ENCODE data around the gene KCNE2.
"Not testable (repeated sequence)": the region's sequence is repeated elsewhere in the genome, so short reads cannot be mapped to it uniquely, and the experiment has no call there.

KCNE2 gene

DNA sequence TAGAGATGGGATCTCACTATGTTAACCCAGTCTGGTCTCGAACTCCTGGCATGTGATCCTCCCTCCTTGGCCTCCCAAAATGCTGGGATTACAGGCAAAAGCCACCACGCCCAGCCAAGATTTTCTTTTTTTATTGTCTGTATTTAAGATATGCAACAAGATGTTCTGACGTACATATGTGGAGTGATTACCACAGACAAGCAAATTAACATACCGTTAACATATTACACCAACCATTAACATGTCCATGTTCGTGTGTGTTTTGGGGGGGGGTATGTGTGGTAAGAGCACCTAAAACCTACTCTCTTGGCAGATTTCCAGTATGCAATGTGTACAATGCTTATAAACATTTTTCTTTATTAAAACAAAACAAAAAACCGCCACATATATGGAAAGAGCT lies 10.6 kb upstream of the KCNE2 start:
- no peak for DNase-seq (ENCODE audit: low spot score)

DNA sequence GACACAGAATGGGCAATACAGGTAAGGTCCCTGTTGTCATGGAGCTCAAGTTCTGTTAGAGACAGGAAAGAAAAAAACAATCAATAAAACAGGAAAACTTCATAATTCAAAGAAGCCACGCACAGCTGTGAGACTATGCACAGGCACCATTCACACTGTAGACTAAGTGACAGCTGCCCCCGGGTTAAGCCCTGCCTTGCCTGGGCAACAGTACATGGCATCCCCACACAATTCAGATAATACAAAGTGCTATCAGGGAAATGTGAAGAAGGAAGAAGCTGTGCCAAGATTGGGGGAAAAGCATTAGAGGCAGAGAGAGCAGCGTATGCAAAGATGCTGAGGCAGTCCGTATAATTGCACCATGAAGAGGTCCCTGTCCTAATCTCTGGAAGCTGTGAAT lies 9.0 kb upstream of the KCNE2 start:
- no peak for DNase-seq (ENCODE audit: low spot score)

DNA sequence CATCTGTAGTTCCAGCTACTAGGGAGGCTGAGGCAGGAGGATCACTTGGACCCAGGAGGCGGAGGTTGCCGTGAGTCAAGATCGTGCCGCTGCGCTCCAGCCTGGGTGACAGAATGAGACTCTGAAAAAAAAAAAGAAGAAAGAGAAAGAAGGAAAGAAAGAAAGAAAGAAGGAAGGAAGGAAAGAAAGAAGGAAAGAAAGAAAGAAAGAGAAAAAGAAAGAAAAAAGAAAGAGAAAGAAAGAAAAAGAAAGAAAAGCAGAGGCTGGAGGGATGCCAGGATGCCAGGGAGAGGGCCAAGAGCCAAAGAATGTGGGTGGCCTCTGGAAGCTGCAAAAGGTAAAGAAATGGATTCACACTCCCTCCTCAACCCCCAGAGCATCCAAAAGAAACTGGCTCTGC lies 8.2 kb upstream of the KCNE2 start:
- DNase-seq (ENCODE audit: low spot score) = no peak

DNA sequence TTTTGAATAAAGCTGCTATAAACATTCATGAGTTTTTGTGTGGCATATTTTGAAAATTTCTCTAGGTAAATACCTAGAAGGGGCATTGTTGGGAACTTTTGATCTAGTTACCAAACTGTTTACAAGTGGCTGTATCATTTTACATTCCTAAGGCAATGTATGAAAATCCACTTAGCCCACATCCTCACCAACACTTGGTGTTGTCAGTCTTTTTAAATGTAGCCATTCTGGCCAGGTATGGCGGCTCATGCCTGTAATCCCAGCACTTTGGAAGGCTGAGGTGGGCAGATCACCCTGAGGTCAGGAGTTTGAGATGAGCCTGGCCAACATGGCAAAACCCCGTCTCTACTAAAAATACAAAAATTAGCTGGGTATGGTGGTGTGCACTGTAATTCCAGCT lies 5.9 kb upstream of the KCNE2 start:
- DNase-seq (ENCODE audit: low spot score) = no peak

DNA sequence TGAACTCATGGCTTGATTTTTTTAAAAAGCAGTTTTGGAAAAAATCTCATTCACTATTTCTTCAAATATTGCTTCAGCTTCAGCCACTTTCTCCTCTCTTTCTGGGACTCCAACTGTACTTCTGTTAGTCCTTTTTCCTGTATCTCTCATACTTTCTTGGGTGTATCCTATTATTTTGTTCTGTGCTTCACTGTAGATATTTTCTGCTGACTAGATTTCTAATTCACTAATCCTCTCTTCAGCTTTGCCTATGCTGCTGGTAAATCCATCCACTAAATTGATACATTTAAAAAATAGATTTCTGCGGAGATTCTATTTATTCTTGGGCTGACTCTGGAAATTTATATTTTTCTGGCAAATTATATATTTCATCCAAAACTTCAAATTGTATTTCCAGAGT lies 4.9 kb upstream of the KCNE2 start:
- DNase-seq (ENCODE audit: low spot score) = no peak

DNA sequence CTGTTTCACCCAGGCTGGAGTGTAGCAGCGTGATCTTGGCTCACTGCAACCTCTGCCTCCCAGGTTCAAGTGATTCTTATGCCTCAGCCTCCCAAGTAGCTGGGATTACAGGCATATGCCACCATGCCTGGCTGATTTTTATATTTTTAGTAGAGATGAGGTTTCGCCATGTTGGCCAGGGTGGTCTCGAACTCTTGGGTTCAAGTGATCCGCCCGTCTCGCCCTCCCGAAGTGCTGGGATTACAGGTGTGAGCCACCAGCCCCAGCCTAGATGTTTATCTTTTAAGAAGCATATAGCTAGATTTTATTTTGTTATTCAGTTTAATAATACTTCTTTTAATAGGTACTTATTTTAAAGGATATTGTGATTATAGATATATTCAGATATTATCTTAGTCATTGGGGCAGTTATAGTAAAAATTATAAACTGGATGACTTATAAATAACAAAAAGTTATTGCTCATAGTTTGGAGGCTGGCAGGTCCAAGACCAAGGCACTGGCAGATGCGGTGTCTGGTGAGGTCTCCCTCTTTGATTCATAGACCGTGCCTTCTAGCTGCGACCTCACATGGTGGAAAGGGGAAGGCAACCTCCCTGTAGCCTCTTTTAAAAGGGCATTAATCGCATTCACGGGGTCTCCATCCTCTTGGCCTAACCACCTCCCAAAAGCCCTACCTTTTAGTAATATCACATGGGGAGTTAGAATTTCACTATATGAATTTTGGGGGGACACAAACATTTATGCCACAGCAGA lies 3.1 kb upstream of the KCNE2 start:
- no peak for DNase-seq (ENCODE audit: low spot score)

DNA sequence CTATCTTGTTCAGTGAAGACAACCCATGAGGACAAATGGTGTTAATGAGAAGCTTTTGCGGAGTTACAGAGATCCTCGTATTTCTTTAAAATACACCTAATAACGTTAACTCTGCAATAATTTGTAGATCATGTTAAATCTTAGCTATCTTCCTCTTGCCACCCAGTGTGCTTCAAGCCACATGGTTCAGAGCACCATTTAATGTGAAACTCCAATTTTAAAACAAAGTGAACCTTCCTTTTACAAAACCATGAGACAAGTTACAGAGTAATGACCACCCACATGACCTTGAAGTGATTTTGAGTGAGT lies 1.7 kb upstream of the KCNE2 start:
- DNase-seq (ENCODE audit: low spot score) = no peak

DNA sequence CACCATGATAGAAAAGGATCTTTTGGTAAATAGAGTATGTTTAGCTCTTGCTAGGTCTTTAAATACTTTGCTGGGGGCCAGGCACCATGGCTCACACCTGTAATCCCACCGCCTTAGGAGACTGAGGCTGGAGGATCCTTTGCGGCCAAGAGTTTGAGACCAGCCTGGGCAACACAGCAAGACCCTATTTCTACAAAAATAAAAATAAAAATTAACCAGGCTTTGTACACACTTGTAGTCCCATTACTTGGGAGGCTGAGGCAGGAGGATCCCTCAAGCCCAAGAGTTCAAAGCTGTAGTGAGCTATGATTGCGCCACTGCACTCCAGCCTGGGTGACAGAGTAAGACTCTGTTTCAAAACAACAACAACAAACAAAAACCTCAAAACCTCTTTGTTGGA lies 1.1 kb upstream of the KCNE2 start:
- no peak for DNase-seq (ENCODE audit: low spot score)

DNA sequence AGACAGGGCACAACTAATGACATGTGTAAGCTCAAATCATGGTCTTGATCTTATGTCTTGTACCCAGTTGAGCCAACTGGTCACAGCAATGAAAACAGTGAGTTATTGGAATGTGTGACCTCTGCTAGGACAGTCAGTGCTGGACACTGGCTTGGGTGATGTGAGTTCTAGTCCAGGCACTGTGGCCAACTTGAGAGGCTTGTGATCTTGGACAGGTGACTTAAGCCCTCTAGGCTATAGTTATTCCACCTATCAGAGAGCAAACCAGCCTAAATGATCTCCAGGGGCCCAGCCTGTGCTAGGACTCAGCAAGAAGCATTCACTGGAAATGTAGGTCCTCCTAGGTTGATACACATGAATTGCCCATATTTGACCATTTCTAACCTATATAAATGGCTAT lies 1.1 kb downstream of the KCNE2 start:
- DNase-seq (ENCODE audit: low spot score) = no peak

DNA sequence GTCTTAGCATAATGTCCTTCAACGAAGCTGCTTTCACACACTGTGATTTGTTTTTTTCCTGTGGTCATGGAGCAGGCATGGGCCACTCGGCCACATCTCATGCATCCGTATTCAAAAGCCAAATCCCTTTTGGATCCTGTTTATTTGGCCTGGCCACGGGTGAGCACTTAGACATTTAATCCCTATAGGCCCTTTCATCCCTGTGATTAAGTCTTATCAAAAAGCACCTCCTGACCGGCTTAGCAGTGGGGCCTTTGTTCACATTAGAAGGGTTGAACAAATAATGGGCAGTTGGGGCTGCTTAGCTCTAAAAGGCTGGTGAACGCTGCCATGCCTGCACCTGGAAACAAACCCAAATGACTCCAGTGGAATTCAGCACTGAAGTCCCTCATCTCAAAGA lies 2.0 kb downstream of the KCNE2 start:
- DNase-seq (ENCODE audit: low spot score) = no peak

DNA sequence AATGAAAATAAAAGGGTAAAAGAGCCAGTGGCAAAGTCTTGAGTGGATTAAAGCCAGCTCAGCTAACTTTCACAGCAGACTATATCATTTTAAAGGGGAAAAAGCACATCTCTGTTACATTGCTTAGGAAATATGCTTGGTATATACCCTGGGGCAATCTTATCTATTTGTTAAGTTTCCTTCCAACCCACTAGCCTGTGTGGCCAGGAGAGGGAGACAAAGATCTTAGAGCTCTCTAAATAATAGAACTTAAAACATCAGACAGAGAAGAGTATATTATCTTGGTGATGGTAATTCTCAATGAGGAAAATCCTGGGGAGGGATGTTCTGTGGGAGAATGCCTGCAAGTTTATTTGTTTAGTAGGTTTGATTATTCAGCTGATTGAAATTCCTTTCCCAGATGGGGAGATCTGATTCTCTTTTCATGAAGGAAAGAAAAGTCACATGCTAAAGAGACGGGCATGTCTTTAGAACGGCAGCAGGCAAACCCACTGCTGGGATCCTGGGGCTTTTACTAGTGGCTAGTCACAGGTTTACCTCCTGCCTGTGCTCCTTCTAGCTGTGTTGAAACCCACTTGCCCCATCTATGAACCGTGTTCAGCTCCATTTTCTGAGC lies 3.6 kb downstream of the KCNE2 start:
- DNase-seq (ENCODE audit: low spot score) = peak; percentile 44

DNA sequence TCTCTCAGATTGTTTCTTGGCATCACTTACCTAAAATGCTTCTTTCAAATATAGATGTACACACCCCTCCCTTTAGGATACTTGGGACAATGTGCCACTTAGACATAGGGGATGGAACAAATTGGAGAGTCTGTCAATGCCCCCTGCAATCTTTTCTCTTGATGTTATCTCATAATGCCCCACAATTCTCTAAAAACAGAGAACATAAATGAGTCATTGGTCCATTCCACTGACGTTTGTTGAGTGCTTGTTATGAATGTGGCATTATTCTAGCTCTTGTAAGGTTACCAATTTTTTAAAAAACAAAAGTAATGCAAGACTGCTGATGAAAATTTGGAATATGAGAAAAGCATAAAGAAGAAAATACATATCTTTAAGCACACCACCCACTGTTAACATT lies 5.9 kb downstream of the KCNE2 start:
- DNase-seq (ENCODE audit: low spot score) = peak; percentile 4

DNA sequence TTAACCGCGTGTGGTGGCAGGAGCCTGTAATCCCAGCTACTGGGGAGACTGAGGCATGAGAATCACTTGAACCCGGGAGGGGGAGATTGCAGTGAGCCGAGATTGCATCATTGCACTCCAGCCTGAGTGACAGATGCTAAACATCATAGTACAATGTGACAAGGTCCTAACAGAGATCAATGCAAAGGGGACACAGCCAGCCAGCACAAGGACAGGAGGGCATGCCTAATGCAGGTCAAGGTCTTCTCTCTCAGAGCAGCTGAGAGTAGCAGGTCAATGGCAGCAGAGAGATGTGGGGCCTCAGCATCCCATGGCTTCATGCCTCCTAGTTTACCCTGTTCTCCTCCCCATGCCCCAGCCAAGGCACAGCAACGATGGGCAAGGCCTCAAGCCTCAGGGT lies 8.5 kb downstream of the KCNE2 start:
- no peak for DNase-seq (ENCODE audit: low spot score)

DNA sequence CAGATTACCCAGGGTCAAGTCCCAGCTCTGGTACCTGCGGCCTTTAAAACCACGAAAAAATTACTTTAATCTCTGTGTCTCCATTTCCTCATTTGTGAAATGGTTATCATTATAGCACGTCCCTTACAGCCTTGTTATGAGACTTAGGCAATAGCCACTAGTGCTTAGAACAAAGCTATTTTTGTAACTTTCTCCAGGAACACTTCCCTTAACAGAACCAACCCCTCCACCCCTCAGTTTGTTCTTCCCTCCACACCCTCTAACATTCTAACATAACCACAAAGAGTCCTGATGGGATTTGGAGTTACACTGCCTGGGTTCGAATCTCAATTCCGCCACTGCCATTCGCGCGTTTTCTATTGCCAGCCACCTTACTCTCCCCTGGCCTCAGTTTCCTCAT lies 10.7 kb downstream of the KCNE2 start:
- not testable (repeated sequence) for DNase-seq (ENCODE audit: low spot score)

DNA sequence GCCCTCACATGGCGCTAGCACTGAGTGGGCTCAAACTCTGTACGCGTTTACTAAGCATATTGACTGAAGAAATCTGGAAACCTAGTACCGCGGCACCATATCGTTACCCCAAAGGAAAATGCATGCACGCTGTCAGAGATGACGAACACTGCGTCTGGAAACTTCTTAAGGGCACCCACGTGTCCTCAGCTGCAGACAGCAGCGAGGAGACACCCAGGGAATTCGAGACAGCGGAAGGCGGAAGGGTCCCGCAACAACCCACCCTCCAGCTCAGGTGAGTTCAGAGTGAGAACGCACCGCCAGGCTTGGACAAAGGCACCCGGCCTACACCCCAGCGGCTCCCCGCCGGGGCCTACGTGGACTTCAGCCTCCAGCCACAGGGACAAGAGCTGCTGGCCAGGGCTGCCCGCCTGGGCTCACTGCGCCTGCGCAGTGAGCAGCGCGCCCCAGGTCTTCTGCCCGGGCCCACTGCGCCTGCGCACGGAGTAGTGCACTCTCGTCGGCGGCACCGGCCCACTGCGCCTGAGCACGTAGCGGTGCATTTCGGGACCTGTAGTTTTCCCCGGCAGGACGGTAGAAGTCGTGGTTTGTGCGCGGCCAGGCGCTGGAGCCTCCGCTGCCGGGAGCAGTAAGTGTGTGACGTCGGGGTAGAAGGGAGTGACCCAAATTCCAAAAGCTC lies 11.3 kb downstream of the KCNE2 start, which contains the start of gene SMIM11:
SMIM11 (plus strand) TSS at position 568 of the 679 bp plus-strand sequence. CDS start 3,998 bp downstream, outside the sequence.
- DNase-seq (ENCODE audit: low spot score) = not testable (repeated sequence)

DNA sequence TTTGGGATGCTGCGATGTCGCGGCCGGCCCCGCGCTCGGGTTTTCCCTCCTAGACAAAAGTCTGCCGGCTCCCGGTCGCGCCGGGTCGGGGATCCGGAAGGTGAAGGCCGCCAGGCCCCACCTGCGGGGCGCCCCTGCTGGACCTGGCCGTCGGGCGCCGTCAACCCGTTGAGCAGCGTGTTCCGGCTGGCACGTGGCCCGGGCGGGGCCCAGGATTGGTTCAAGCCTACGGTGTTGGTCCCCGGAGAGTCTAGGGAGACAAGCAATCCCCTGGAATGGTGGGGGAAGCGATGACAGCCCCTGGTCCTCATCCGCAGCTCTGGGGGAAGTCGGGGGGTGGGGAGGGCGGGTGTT lies 11.8 kb downstream of the KCNE2 start:
- not testable (repeated sequence) for DNase-seq (ENCODE audit: low spot score)

DNA sequence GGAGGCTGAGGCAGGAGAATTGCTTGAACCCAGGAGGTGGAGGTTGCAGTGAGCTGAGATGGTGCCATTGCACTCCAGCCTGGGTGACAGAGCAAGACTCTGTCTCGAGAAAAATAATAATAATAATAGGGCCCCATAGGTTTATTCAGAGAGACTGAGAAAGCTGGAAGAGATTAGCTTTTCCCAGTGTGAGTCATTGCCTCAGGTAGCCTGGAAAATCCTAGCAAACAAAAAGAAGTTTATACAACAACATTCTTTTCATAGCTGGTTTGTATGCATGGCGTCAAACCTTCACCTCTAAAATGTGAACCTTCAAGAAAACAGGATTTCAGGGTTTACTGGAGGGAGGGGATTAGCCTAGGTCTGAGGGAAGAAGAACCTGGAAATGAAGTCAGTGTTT lies 19.3 kb downstream of the KCNE2 start:
- DNase-seq (ENCODE audit: low spot score) = not testable (repeated sequence)

DNA sequence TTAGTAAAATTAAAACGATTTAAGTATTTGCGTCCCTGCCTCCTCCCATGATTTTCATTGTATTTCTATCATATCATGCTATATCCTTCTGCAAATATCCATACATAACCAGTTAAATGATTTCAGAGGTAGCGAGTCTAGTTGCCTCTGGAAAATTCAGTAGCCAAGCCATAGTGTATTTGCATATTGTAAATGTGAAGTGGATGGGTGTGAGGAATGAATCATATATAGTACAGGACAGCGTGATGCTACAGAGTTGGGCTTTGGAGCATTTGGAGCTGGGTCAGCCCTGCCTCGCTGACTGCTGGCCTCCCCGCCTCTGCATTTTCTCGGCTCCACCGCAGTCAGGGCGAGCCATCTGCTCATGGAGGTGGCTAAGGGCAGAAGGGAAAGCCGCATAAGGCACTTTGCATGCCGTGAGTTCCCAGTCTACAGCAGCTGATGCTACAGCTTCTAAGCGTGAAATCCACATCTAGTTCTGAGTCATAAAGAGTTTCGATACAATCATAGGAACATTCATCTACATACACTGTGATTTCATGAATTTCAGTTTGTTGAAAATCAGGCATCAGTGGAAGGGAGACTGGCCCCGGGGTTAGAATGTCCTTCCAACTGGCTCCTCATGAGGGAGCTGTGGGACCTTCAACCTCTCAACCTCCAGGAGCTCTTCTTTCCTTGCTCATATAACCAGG lies 20.1 kb downstream of the KCNE2 start:
- not testable (repeated sequence) for DNase-seq (ENCODE audit: low spot score)

DNA sequence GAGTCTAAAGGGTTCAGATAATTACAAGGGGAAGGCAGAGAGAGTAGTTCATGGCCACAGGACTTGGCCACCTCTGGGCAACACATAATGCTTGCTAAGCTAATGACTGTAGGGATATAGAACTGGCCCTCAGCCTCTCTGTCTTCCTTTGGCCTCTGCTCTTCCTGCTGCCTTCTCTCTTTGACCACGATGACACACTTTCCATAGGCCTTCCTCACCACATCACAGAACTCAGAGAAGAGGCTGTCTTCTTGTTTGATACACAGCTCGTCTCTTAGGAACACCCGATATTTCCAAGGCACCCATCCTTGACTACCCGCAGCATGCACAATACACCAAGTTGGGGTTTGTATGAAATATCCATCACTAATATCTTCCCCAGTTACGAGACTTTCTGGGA lies 36.7 kb downstream of the KCNE2 start:
- DNase-seq (ENCODE audit: low spot score) = not testable (repeated sequence)

DNA sequence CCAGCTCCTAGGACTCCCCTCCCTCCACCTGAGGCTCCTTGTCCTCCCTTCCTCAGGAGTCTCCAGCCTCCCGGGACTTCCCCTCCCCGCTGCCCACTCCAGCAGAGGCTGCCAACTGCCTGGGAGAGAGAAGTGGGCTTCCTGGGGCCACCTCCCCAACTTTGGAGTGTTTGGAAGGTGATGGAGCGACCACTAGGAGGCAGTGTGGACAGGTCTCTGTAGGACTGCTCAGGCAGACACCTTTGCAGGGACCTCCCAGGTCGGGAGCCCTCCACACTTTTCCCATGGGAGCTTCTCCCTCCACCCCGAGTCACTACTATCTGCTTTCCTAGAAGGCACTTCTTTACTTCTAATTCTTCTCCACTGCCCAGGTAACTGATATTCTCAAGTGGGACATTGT lies 40.9 kb downstream of the KCNE2 start:
- DNase-seq (ENCODE audit: low spot score) = not testable (repeated sequence)

DNA sequence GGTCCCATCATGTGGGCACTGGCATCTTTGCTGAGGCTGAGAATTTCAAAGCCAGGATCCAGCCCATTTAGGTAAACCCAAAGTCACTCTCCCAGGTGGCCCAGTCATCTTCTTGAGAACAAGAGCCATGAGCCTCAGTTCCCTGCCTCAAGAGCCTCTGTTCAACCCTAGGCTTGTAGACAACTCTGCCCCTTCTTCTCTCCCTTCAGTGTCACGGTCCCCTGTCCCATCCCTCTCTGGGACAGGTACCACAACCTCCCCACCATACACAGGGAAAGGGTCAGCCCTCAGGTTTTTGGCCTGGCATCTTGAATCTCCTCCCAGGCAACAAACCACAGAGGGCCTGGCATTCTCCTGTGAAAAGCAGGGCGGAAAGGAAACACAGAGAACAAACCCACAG lies 41.9 kb downstream of the KCNE2 start:
- DNase-seq (ENCODE audit: low spot score) = not testable (repeated sequence)

DNA sequence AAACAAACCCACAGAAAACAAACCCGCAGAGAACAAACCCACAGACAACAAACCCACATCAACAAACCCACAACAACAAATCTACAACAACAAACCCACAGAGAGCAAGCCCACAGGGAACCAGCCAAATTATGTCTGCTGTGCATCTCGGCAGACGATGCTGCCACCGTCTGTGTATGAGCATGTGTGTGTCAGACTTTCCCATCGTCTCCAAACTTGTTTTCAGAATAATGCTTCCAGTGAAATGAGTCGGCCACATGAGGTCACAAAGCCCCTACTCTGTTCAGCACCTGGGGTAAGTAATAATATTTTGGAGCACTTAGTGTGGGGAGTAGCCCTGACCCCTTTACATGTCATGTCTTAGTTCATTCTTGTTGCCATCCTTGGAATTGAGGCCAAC lies 42.3 kb downstream of the KCNE2 start:
- not testable (repeated sequence) for DNase-seq (ENCODE audit: low spot score)

DNA sequence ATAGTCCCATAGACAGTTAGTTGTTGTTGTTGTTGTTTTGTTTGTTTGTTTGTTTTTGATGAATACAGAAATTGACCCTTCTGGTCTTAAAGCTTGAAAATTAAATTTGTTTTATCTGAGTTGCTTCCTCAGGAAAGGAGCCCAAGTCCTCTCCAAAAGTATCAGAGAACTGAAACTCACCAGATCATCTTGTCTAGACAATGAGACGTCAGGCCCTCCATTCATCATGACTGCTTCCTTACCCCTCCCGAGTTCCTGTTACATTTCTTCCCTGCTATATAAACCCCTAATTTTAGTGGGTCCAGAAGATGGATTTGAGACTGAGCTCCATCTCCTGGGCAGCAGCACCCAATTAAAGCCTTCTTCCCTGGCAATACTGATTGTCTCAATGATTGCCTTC lies 42.9 kb downstream of the KCNE2 start:
- not testable (repeated sequence) for DNase-seq (ENCODE audit: low spot score)
